ENCODE measurements around the gene GFAP.

Gene GFAP

GRCh38 chr17:44920565-44920940, 5.3 kb upstream of the GFAP start:
- H3K9me3 ChIP-seq (ENCODE audit: low read depth, low read length): no peaks in the 10 kb centered on the region
- H3K4me3 ChIP-seq: no peak overlapping the region
- TF ChIP-seq EZH2 (IDR thresholded peaks at IDR 0.05): no peak
- TF ChIP-seq POLR2AphosphoS5 (IDR thresholded peaks at IDR 0.05; ENCODE audit: borderline replicate concordance, low read depth, low read length): no peak
- TF ChIP-seq FOXP2 (optimal IDR thresholded peaks at IDR 0.05; ENCODE audit: control extremely low read depth, extremely low read length, insufficient read depth): no peak
- no peak for DNase-seq (ENCODE audit: low read depth, low spot score)
- H3K36me3 ChIP-seq (ENCODE audit: insufficient read depth, low read length): no peaks in the 10 kb centered on the region; the same call in 1 of the 2 replicates
- no peak overlapping the region for H3K9ac ChIP-seq (ENCODE audit: insufficient read length)
- no peak overlapping the region for H3K27ac ChIP-seq

- TF ChIP-seq FOXP2 (optimal IDR thresholded peaks at IDR 0.05; ENCODE audit: control extremely low read depth, extremely low read length, insufficient read depth): no peak
- no peak for TF ChIP-seq POLR2AphosphoS5 (IDR thresholded peaks at IDR 0.05; ENCODE audit: borderline replicate concordance, low read depth, low read length)
- no peak for TF ChIP-seq EZH2 (IDR thresholded peaks at IDR 0.05)
- H3K9me3 ChIP-seq (ENCODE audit: low read depth, low read length): no peaks in the 10 kb centered on the region
- no peak overlapping the region for H3K4me3 ChIP-seq
- no peak overlapping the region for H3K27ac ChIP-seq
- H3K9ac ChIP-seq (ENCODE audit: insufficient read length): no peak overlapping the region
- DNase-seq (ENCODE audit: low read depth, low spot score): no peak
- no peaks in the 10 kb centered on the region for H3K36me3 ChIP-seq (ENCODE audit: insufficient read depth, low read length)
These were observed 4.7 kb upstream of the GFAP start for GRCh38 chr17:44919885-44920564.

GRCh38 chr17:44919411-44919810, 4.1 kb upstream of the GFAP start:
- TF ChIP-seq EZH2 (IDR thresholded peaks at IDR 0.05): no peak
- TF ChIP-seq POLR2AphosphoS5 (IDR thresholded peaks at IDR 0.05; ENCODE audit: borderline replicate concordance, low read depth, low read length): no peak
- no peak for TF ChIP-seq FOXP2 (optimal IDR thresholded peaks at IDR 0.05; ENCODE audit: control extremely low read depth, extremely low read length, insufficient read depth)
- H3K9me3 ChIP-seq (ENCODE audit: low read depth, low read length): no peaks in the 10 kb centered on the region
- H3K36me3 ChIP-seq (ENCODE audit: insufficient read depth, low read length): no peaks in the 10 kb centered on the region
- no peak overlapping the region for H3K9ac ChIP-seq (ENCODE audit: insufficient read length)
- no peak overlapping the region for H3K4me3 ChIP-seq
- H3K27ac ChIP-seq: no peak overlapping the region
- no peak for DNase-seq (ENCODE audit: low read depth, low spot score)

- Histone ChIP-seq H3K27ac (no peak overlapping the region), H3K4me3 (no peak overlapping the region), H3K36me3 (ENCODE audit: insufficient read depth, low read length) (no peaks in the 10 kb centered on the region), H3K9ac (ENCODE audit: insufficient read length) (no peak overlapping the region), H3K9me3 (ENCODE audit: low read depth, low read length) (no peaks in the 10 kb centered on the region)
- DNase-seq (ENCODE audit: low read depth, low spot score): no peak
- TF ChIP-seq FOXP2 (optimal IDR thresholded peaks at IDR 0.05; ENCODE audit: control extremely low read depth, extremely low read length, insufficient read depth): no peak
- TF ChIP-seq EZH2 (IDR thresholded peaks at IDR 0.05): no peak
- TF ChIP-seq POLR2AphosphoS5 (IDR thresholded peaks at IDR 0.05; ENCODE audit: borderline replicate concordance, low read depth, low read length): no peak
These were observed 2.7 kb upstream of the GFAP start for GRCh38 chr17:44918006-44918405.

- no peak for DNase-seq (ENCODE audit: low read depth, low spot score)
- H3K27ac ChIP-seq: no peak overlapping the region
- no peak for TF ChIP-seq EZH2 (IDR thresholded peaks at IDR 0.05)
- TF ChIP-seq FOXP2 (optimal IDR thresholded peaks at IDR 0.05; ENCODE audit: control extremely low read depth, extremely low read length, insufficient read depth): no peak
- TF ChIP-seq POLR2AphosphoS5 (IDR thresholded peaks at IDR 0.05; ENCODE audit: borderline replicate concordance, low read depth, low read length): no peak
- no peaks in the 10 kb centered on the region for H3K9me3 ChIP-seq (ENCODE audit: low read depth, low read length)
- H3K36me3 ChIP-seq (ENCODE audit: insufficient read depth, low read length): no peaks in the 10 kb centered on the region
- H3K4me3 ChIP-seq: no peak overlapping the region
- H3K9ac ChIP-seq (ENCODE audit: insufficient read length): no peak overlapping the region
These were observed 2.2 kb upstream of the GFAP start for GRCh38 chr17:44917456-44917855.

- TF ChIP-seq FOXP2 (optimal IDR thresholded peaks at IDR 0.05; ENCODE audit: control extremely low read depth, extremely low read length, insufficient read depth): no peak
- TF ChIP-seq POLR2AphosphoS5 (IDR thresholded peaks at IDR 0.05; ENCODE audit: borderline replicate concordance, low read depth, low read length): no peak
- TF ChIP-seq EZH2 (IDR thresholded peaks at IDR 0.05): no peak
- Histone ChIP-seq H3K36me3 (ENCODE audit: insufficient read depth, low read length) (no peaks in the 10 kb centered on the region), H3K4me3 (no peak overlapping the region), H3K9ac (ENCODE audit: insufficient read length) (no peak overlapping the region), H3K27ac (no peak overlapping the region), H3K9me3 (ENCODE audit: low read depth, low read length) (no peaks in the 10 kb centered on the region)
- no peak for DNase-seq (ENCODE audit: low read depth, low spot score)
These were observed 1.5 kb upstream of the GFAP start for GRCh38 chr17:44916781-44917241.

- Histone ChIP-seq H3K9ac (ENCODE audit: insufficient read length) (no peak overlapping the region), H3K4me3 (no peak overlapping the region), H3K27ac (no peak overlapping the region), H3K36me3 (ENCODE audit: insufficient read depth, low read length) (no peaks in the 10 kb centered on the region), H3K9me3 (ENCODE audit: low read depth, low read length) (no peaks in the 10 kb centered on the region)
- DNase-seq (ENCODE audit: low read depth, low spot score): no peak
- TF ChIP-seq FOXP2 (optimal IDR thresholded peaks at IDR 0.05; ENCODE audit: control extremely low read depth, extremely low read length, insufficient read depth): no peak
- no peak for TF ChIP-seq EZH2 (IDR thresholded peaks at IDR 0.05)
- no peak for TF ChIP-seq POLR2AphosphoS5 (IDR thresholded peaks at IDR 0.05; ENCODE audit: borderline replicate concordance, low read depth, low read length)
These were observed 821 bp upstream of the GFAP start for GRCh38 chr17:44915862-44916780.

GRCh38 chr17:44914698-44915271, 515 bp downstream of the GFAP start:
- no peak for DNase-seq (ENCODE audit: low read depth, low spot score)
- Histone ChIP-seq H3K9me3 (ENCODE audit: low read depth, low read length) (no peaks in the 10 kb centered on the region), H3K27ac (no peak overlapping the region), H3K36me3 (ENCODE audit: insufficient read depth, low read length) (no peaks in the 10 kb centered on the region), H3K4me3 (no peak overlapping the region), H3K9ac (ENCODE audit: insufficient read length) (no peak overlapping the region)
- no peak for TF ChIP-seq FOXP2 (optimal IDR thresholded peaks at IDR 0.05; ENCODE audit: control extremely low read depth, extremely low read length, insufficient read depth)
- no peak for TF ChIP-seq EZH2 (IDR thresholded peaks at IDR 0.05)
